ENCODE measurements around the gene MSH2.
"Not testable (repeated sequence)": the region's sequence is repeated elsewhere in the genome, so short reads cannot be mapped to it uniquely, and the experiment has no call there.

- not testable (repeated sequence) for TF ChIP-seq CTCF (IDR thresholded peaks at IDR 0.05 in 8 of 11, conservative IDR thresholded peaks at IDR 0.05 in 3 of 11); POLR2AphosphoS5 (IDR thresholded peaks at IDR 0.05)
These were observed 99.5 kb downstream of the MSH2 start for GRCh38 chr2:47502498-47502897.

Data from spleen (tissue), 7 donors.